H7 (cell line): ENCODE results near the gene RAB33A. TPM values are rescaled to one million over a fixed set of nuclear protein-coding genes. Genes with fewer than 3 reads are reported as not detected.

ENCODE experiments used
- total RNA-seq: library from RNA; depleted of rRNA; stranded (reverse); fragments of >200 nt; shearing (Covaris generic); gene quantifications from 2 replicates; pipeline ENCODE4 v1.2.3, GENCODE V29; 2014; rRNA removed

Gene RAB33A
- total RNA-seq, 1 experiment from 2014 or later: not detected

Other genes starting within 250 kb of the RAB33A start
- gene BCORL1, start 189.3 kb upstream of the RAB33A start, total RNA-seq: 2.4 and 2.5 TPM in 2 replicates
- gene ELF4, start 61.5 kb upstream of the RAB33A start, total RNA-seq: 3.7 and 4.3 TPM in 2 replicates
- 59.4 and 65.7 TPM in 2 replicates for gene AIFM1, start 6.1 kb upstream of the RAB33A start, total RNA-seq
- 52.7 and 65.0 TPM in 2 replicates for gene ZNF280C, start 96.9 kb downstream of the RAB33A start, total RNA-seq
- 24.9 and 27.8 TPM in 2 replicates for gene SLC25A14, start 168.0 kb downstream of the RAB33A start, total RNA-seq
- not detected in 2 replicates for gene GPR119, start 213.7 kb downstream of the RAB33A start, total RNA-seq
- gene RBMX2, start 230.0 kb downstream of the RAB33A start, total RNA-seq: 42.8 and 62.9 TPM in 2 replicates